Testis (tissue), 2 donors: Measurements from ENCODE around the gene GUCY2D.

Source experiments
- POLR2A ChIP-seq: fragments of 450-650 bp; IDR thresholded peaks from one replicate; pipeline ENCODE4 v1.6.1; 2017; ENCODE audit warnings: antibody characterized with exemption, mild to moderate bottlenecking, moderate library complexity
- TF ChIP-seq, protein P1 (sequence below), 3 experiments: fragments of 450-650 bp in 2 of 3; fragments of 200-600 bp in 1 of 3; sonication (generic) in 1 of 3; IDR thresholded peaks; one replicate each; pipeline ENCODE4 v1.5.1; 2016 to 2019; ENCODE audit warnings: antibody characterized with exemption in 3 of 3, mild to moderate bottlenecking in 2 of 3, moderate library complexity in 1 of 3

DNA sequence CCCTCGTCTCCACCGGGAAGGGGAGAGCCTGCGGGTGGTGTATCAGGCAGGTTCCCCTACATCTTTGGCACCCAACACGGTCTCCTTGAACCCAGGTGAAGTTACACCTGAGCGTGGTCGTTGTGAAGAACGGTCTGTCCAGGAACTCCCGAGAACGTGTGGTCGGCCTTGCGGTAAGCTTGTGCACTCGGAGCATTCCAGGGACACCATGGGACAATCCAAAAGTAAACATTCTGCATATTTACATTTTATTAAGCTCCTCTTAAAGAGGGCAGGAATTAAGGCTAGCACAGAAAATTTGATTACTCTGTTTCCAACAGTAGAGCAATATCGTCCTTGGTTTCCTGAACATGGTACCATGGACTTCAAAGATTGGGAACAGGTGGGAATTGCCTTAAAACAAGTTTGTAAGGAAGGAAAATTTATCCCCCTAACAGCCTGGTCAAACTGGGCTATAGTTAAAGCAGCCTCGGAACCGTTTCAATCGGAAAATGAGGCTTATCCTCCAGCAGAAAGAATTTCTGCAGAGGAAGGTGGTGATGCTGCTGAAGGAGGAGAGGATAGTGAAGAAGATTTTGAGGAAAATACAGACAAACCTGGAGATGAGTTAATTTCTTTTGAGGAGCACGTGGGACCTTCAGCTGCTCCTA, 54.7 kb downstream of the GUCY2D start:
- no peak for TF ChIP-seq POLR2A
- TF ChIP-seq, protein P1, sequence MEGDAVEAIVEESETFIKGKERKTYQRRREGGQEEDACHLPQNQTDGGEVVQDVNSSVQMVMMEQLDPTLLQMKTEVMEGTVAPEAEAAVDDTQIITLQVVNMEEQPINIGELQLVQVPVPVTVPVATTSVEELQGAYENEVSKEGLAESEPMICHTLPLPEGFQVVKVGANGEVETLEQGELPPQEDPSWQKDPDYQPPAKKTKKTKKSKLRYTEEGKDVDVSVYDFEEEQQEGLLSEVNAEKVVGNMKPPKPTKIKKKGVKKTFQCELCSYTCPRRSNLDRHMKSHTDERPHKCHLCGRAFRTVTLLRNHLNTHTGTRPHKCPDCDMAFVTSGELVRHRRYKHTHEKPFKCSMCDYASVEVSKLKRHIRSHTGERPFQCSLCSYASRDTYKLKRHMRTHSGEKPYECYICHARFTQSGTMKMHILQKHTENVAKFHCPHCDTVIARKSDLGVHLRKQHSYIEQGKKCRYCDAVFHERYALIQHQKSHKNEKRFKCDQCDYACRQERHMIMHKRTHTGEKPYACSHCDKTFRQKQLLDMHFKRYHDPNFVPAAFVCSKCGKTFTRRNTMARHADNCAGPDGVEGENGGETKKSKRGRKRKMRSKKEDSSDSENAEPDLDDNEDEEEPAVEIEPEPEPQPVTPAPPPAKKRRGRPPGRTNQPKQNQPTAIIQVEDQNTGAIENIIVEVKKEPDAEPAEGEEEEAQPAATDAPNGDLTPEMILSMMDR (IDR thresholded peaks at IDR 0.05), result no peak
